Inflammatory macrophage treated with lipopolysaccharide for 4 hours (primary cell): ENCODE measurements around the gene LRPPRC.
"Not testable (repeated sequence)": the region's sequence is repeated elsewhere in the genome, so short reads cannot be mapped to it uniquely, and the experiment has no call there.

Source experiments
- DNase-seq: peaks from one replicate; pipeline ENCODE4 v3.0.0-alpha.2; 2020

The LRPPRC gene

GRCh38 chr2:43995733-43996533, at the start of gene LRPPRC:
TSS of gene LRPPRC (minus strand) at chr2:43995989. CDS start at chr2:43995947, 42 bp downstream.
- peak; percentile 97 for DNase-seq

- DNase-seq: no peak
Measured at GRCh38 chr2:44045061-44045460, 49.3 kb upstream of the LRPPRC start.

GRCh38 chr2:44044281-44044720, 48.5 kb upstream of the LRPPRC start:
- DNase-seq: peak; percentile 81

GRCh38 chr2:44040365-44040764, 44.6 kb upstream of the LRPPRC start:
- DNase-seq: no peak

- DNase-seq: no peak
Measured at GRCh38 chr2:44038277-44038676, 42.5 kb upstream of the LRPPRC start.

- no peak for DNase-seq
Measured at GRCh38 chr2:44037221-44037620, 41.4 kb upstream of the LRPPRC start.

GRCh38 chr2:44033947-44034346, 38.2 kb upstream of the LRPPRC start:
- DNase-seq: no peak

GRCh38 chr2:44027076-44027475, 31.3 kb upstream of the LRPPRC start:
- not testable (repeated sequence) for DNase-seq

GRCh38 chr2:44016282-44016681, 20.5 kb upstream of the LRPPRC start:
- DNase-seq: no peak

- no peak for DNase-seq
Measured at GRCh38 chr2:44015239-44015638, 19.4 kb upstream of the LRPPRC start.

- not testable (repeated sequence) for DNase-seq
Measured at GRCh38 chr2:44013205-44013604, 17.4 kb upstream of the LRPPRC start.

GRCh38 chr2:44010266-44010665, 14.5 kb upstream of the LRPPRC start:
- no peak for DNase-seq

GRCh38 chr2:44009136-44009735, 13.4 kb upstream of the LRPPRC start:
- no peak for DNase-seq

- no peak for DNase-seq
Measured at GRCh38 chr2:44005846-44006245, 10.1 kb upstream of the LRPPRC start.

GRCh38 chr2:44004735-44005602, 9.2 kb upstream of the LRPPRC start:
- DNase-seq: no peak

GRCh38 chr2:44001716-44002115, 5.9 kb upstream of the LRPPRC start:
- DNase-seq: no peak

GRCh38 chr2:43998263-43998662, 2.5 kb upstream of the LRPPRC start:
- DNase-seq: no peak

- DNase-seq: no peak
Measured at GRCh38 chr2:43993437-43993836, 2.4 kb downstream of the LRPPRC start.

GRCh38 chr2:43989545-43989944, 6.2 kb downstream of the LRPPRC start:
- no peak for DNase-seq

GRCh38 chr2:43986600-43986999, 9.2 kb downstream of the LRPPRC start:
- DNase-seq: no peak

GRCh38 chr2:43985359-43985758, 10.4 kb downstream of the LRPPRC start:
- DNase-seq: no peak

GRCh38 chr2:43984533-43984932, 11.3 kb downstream of the LRPPRC start:
- DNase-seq: no peak

- no peak for DNase-seq
Measured at GRCh38 chr2:43980902-43981301, 14.9 kb downstream of the LRPPRC start.
